Gastroesophageal sphincter (tissue), 4 donors: ENCODE results near the gene EIF5AL1. TPM values are rescaled to one million over a fixed set of nuclear protein-coding genes. Genes with fewer than 3 reads are reported as not detected.
"Not testable (repeated sequence)": the region's sequence is repeated elsewhere in the genome, so short reads cannot be mapped to it uniquely, and the experiment has no call there.

Experiments
- ATAC-seq: fragments of 150-250 bp; one replicate; pipeline ENCODE4 v1.9.1; 2016; ENCODE audit warnings: mild to moderate bottlenecking, moderate library complexity
- H3K27ac ChIP-seq, 4 donors: fragments of 200-600 bp; sonication (generic) in 3 of 4; 1 replicate in 3 of 4; 2 replicates in 1 of 4; pipeline ENCODE4 v1.5.1; 2016 to 2019
- H3K27me3 ChIP-seq: fragments of 200-600 bp; sonication (generic); one replicate; pipeline ENCODE4 v1.5.1; 2019
- H3K36me3 ChIP-seq, 2 donors: fragments of 200-600 bp; sonication (generic); one replicate each; pipeline ENCODE4 v1.5.1; 2019; ENCODE audit warnings: control low read depth in 1 of 2
- H3K4me1 ChIP-seq, 3 donors: fragments of 200-600 bp; sonication (generic); 1 replicate in 2 of 3; 2 replicates in 1 of 3; pipeline ENCODE4 v1.5.1; 2016 to 2019; ENCODE audit warnings: control low read depth in 2 of 3
- H3K4me3 ChIP-seq, 2 donors: fragments of 200-600 bp; sonication (generic); one replicate each; pipeline ENCODE4 v1.5.1; 2019; ENCODE audit warnings: mild to moderate bottlenecking in 1 of 2, moderate library complexity in 1 of 2
- H3K9me3 ChIP-seq, 3 donors: fragments of 200-600 bp; sonication (generic); one replicate each; pipeline ENCODE4 v1.5.1; 2017 to 2019; ENCODE audit warnings: control low read depth in 2 of 3
- CTCF ChIP-seq, 4 experiments: fragments of 200-600 bp in 2 of 4; fragments of 450-650 bp in 2 of 4; sonication (generic) in 1 of 4; IDR thresholded peaks; one replicate each; pipeline ENCODE4 v1.5.1; 2017 to 2019; ENCODE audit warnings: antibody characterized with exemption in 4 of 4, mild to moderate bottlenecking in 2 of 4, moderate library complexity in 2 of 4
- WGBS, 2 donors: methylation state at CpG; one replicate each; pipeline ENCODE4 v1.1.5; 2018; ENCODE audit warnings: low coverage in 1 of 2; 5-methylcytosine and 5-hydroxymethylcytosine counted together
- total RNA-seq, 4 donors: library from RNA; depleted of rRNA; stranded (reverse); fragments of >200 nt; gene quantifications; one replicate each; pipeline ENCODE4 v1.1.0, GENCODE V29; 2016

Gene EIF5AL1
- total RNA-seq, 4 donors from 2014 or later: 0.16 to 0.35 (median 0.23) TPM

GRCh38 chr10:79528261-79528660, 15.9 kb downstream of the EIF5AL1 start:
- not testable (repeated sequence) for H3K36me3 ChIP-seq, H3K27ac ChIP-seq, ATAC-seq, H3K4me1 ChIP-seq, H3K9me3 ChIP-seq, H3K4me3 ChIP-seq, H3K27me3 ChIP-seq
- WGBS, 2 donors: no CpG with 5 or more reads among the region's 4 CpGs

GRCh38 chr10:79533142-79533902, 21.0 kb downstream of the EIF5AL1 start:
- H3K4me3 ChIP-seq, ATAC-seq, H3K4me1 ChIP-seq, H3K27me3 ChIP-seq, H3K27ac ChIP-seq, H3K36me3 ChIP-seq, H3K9me3 ChIP-seq: not testable (repeated sequence)
- 83% methylated on average over 8 of the region's 11 CpGs; no CpG with 5 or more reads in 1 of the 2 donors for WGBS, 2 donors

- not testable (repeated sequence) for H3K27ac ChIP-seq, ATAC-seq, H3K4me1 ChIP-seq, H3K27me3 ChIP-seq, H3K4me3 ChIP-seq, H3K36me3 ChIP-seq, H3K9me3 ChIP-seq
- WGBS, 2 donors: no CpG with 5 or more reads among the region's 5 CpGs
These were observed 21.5 kb downstream of the EIF5AL1 start for GRCh38 chr10:79533903-79534175.

GRCh38 chr10:79538311-79538710, 26.0 kb downstream of the EIF5AL1 start:
- H3K9me3 ChIP-seq, H3K27ac ChIP-seq, ATAC-seq, H3K27me3 ChIP-seq, H3K36me3 ChIP-seq, H3K4me1 ChIP-seq, H3K4me3 ChIP-seq: not testable (repeated sequence)
- 68 to 72% methylated on average over 3 to 6 of the region's 6 CpGs for WGBS, 2 donors

GRCh38 chr10:79540930-79541329, 28.6 kb downstream of the EIF5AL1 start:
- H3K9me3 ChIP-seq, H3K4me3 ChIP-seq, H3K27ac ChIP-seq, H3K36me3 ChIP-seq, H3K4me1 ChIP-seq, H3K27me3 ChIP-seq, ATAC-seq: not testable (repeated sequence)
- no CpG with 5 or more reads among the region's 1 CpG for WGBS, 2 donors

GRCh38 chr10:79542626-79543025, 30.3 kb downstream of the EIF5AL1 start:
- Histone ChIP-seq H3K9me3 (no peaks in the 10 kb centered on the region), H3K4me3 (no peak overlapping the region), H3K27me3 (no peaks in the 10 kb centered on the region), H3K36me3 (no peaks in the 10 kb centered on the region), H3K4me1 (no peaks in the 10 kb centered on the region), H3K27ac (no peak overlapping the region)
- no peak for ATAC-seq
- WGBS, 2 donors: 30 to 60% methylated on average over 2 of the region's 2 CpGs
- TF ChIP-seq CTCF (IDR thresholded peaks at IDR 0.05): no peak

- not testable (repeated sequence) for H3K36me3 ChIP-seq, H3K9me3 ChIP-seq, H3K4me1 ChIP-seq, H3K27ac ChIP-seq, H3K27me3 ChIP-seq, ATAC-seq, H3K4me3 ChIP-seq
- WGBS, 2 donors: 74 to 77% methylated on average over 3 of the region's 3 CpGs
These were observed 32.1 kb downstream of the EIF5AL1 start for GRCh38 chr10:79544408-79544807.

- 53 to 69% methylated on average over 2 of the region's 3 CpGs for WGBS, 2 donors
- not testable (repeated sequence) for ATAC-seq, H3K9me3 ChIP-seq, H3K4me3 ChIP-seq, H3K27me3 ChIP-seq, H3K27ac ChIP-seq, H3K4me1 ChIP-seq, H3K36me3 ChIP-seq
These were observed 32.8 kb downstream of the EIF5AL1 start for GRCh38 chr10:79544926-79545659.

- not testable (repeated sequence) for H3K27ac ChIP-seq, H3K4me3 ChIP-seq, H3K27me3 ChIP-seq, ATAC-seq, H3K4me1 ChIP-seq, H3K9me3 ChIP-seq, H3K36me3 ChIP-seq
- 84 to 100% methylated on average over 1 to 2 of the region's 2 CpGs for WGBS, 2 donors
These were observed 34.8 kb downstream of the EIF5AL1 start for GRCh38 chr10:79547128-79547527.
